C1 segment of cervical spinal cord (tissue), 14 donors: ENCODE measurements around the gene PLEKHH2.

Experiments
- DNase-seq, 14 donors: peaks; one replicate each; lab custom pipeline; 2025; lab: John Stamatoyannopoulos, UW

PLEKHH2 gene

DNA sequence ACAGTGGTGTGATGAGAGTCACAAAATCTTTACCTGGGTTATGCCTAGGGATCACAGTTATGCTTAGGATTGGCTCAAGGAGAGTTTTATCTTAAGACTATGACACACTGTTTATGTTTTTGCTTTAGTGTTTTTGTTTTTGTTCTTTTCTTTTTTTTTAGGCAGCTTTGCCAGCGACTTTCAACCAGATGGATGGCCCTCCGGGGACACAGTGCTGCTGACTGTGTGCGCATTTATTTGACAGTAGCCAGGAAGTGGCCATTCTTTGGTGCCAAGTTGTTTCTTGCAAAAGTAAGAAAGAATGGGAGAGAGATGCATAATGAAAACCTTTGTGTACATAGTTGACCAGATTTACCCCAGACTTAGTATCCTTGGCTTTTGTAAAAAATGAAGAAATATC, 121.7 kb downstream of the PLEKHH2 start:
- DNase-seq = peak in 1 of 14 donors; percentile 20

DNA sequence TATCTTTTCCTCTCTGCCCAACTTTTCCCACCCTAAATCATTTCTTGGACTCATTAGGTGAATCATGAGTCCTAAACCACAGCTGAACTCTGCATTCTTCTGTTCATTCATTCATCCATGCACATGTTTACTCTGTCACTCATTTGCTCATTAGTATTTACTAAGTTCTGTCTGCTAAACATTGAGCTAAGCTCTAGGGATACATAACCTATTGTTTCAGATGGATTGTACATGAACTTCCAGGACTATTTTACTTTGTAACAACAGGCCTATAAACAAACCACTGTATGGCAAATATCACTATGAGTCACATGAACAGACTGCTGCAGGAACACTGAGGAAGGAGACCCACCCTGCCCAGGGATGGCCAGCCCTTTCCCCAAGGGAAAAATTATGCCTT, 122.1 kb downstream of the PLEKHH2 start:
- no peak for DNase-seq

DNA sequence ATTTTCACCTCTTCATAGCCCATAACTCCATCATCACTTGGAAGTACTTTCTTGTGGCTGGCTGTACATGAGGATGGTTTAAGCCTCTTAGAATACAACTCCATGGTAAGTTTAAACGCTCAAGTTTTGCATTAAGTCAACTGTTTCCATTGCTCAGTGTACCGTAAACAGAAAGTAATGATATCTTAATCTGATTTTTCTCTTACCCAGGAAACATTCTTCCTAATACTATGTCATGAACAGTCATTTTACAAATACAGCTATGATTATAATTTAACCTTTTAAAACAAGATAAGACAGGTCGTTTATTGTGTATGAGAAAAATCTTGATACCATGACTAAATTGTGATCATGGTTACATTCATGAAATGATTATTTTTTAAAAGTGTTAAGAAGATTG, 125.2 kb downstream of the PLEKHH2 start:
- no peak for DNase-seq

DNA sequence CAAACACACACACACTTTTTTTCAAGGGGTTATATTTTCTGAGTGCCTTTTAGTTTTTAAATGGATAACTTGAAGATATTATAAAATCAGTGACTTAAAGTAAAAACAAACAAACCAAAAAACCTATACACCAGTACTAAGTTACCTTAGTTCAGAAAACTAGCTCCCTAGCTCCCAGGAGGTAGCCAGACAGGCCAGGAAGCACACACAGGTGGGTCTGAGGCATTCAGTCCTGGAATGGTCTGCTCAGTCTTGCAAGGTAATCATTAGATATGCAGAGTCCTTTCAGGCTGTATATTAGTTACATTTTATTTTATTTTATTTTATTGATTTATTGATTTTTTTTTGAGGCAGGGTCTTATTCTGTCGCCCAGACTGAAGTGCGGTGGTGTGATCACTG, 126.0 kb downstream of the PLEKHH2 start:
- DNase-seq = no peak

DNA sequence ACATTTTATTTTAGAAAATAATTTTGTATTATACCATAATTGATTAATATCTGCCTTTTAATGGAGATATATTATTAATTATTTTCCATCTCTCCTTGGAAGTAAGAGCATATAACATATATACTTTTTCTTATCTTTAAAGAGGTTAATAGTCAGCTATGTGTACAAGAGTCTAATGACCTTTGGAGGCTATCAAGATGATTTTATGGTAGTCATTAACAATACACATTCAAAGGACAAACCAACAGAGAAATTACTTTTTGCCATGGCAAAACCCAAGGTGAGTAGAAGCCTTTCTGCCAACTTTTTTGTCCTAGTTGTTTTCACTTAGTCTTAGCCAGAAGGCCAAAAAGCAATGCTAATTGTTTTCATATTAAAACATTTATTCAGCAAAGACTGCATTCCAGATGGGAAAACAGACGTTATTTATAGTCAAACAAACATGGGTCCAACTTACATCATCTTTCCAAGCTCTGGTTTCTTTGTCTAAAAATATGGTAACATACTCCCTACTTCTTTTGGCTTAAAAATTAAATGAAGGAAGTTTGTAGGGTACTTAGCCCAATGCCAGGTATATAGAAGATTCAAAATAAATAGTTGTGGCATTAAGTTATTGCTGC, 127.1 kb downstream of the PLEKHH2 start:
- DNase-seq = no peak

DNA sequence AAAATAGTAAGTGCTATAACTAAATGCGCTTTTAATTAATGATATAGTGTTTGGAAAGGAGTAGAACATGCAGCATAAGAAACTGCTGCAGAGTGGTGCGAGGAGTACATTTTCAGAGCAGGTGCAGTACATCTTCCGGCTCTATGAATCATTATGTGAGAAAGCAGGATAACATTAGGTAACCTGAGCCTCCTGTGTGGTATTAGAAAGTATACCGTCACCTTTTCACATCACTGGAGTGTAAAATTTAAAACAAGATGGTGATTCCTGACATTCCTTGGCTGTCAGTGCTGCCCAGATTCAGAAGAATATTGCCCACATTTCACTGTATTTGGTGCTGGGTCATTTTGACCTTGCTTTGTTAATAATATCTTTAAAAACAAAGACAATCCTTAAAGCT, 128.9 kb downstream of the PLEKHH2 start:
- DNase-seq = no peak

DNA sequence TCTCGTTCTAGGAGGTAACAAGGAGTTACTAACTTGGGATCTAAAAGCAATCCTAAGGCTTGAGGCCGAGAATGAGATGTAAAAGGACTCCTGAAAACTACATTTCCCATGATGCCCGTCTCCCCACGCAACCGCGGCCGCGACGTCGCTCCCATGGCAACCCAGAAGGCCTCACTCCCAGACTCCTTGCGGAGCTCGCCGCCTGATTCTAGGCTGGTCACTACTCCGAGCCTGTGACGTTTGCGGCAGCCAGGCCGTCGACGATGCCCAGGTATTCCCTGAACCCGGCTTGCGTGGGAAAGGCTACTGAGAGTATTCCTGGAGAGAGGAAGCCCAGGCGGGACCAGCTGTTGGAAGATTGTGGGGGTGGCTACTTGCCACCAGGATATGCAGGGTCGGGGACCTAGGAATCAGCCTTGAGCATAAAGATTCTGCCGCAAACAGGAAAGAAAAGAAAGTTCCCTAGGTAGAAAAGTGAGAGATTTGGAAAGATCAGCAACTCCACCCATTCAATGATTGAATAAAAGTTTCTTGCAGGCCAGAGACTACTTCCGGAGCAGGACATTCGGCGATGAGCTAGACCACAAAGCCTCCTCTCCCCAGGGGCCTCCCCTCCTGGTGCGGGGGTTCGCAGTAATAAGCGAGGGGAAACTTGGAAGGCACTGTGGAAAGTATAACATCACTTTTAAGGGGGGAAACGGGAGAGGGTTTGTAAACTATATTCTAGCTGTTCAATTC, 137.0 kb downstream of the PLEKHH2 start, which contains the start of gene DYNC2LI1:
DYNC2LI1 (plus strand) TSS at position 164 of the 738 bp plus-strand sequence; CDS start at position 264, 100 bp downstream.
- peak in 13 of 14 donors; percentile 12 to 90 (median 77) for DNase-seq

DNA sequence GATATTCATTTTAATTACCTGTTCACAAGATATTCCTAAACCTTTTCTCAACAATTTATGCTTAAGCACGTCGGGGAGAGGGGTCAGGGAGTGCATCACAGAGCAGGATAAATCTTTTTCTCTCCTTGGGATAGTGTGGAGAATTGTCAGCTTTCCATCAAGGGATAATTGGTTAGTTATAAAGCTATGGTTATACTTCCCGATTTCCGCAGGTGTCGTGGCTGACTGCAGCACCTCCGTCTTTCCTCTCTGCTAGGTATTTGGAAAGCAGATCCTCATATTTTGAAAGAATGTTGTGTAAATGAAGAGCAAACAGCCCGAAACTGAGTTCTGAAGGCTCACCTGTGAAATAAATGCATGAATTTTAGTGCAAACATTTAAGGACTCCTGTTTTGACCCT, 137.6 kb downstream of the PLEKHH2 start:
- no peak for DNase-seq

DNA sequence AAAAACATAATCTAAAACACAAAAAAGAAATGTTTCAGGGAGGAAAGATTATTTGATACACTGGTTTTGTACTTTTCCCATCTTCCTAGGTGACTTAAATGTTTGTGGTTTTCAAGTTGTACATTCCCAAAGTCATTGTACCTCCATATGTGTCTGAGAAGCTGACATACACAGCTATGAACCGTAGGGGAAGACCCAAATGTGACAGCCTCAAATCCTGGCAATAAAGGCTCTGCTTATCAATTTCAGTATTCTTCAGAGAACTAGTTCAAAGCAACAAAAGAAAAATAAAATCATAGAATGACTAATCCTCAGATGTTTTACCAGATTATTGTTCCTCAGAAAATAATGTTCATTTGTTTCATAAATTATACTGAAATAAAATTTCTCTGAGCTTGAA, 139.3 kb downstream of the PLEKHH2 start:
- no peak for DNase-seq

DNA sequence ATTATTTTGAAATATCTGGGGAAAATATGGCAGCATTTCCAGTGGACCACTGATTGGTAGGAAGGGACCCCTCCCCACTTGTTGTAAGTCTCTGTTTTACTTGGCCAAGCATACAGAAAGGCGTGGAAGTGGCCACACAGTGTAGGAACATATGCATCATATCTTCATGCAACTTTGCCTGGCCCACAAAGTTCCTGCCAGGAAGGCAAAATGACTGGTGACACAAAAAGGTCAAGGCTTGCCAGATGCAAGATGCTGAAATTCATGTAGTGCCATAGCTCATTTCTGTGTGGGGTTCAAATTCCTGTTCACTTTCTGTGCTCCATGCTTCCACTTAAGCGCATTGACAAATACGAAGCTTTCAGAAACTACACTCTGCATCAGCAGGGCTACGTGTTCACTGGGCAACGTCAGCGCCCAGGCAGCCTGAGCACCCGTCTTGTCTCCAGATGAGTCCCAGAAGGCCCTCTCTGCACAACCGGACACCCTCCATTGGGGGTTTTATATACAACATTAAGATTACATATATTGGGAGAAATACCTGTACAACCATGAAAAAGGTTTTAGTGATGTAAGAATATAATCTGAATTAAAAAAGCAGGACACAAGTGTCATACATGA, 140.4 kb downstream of the PLEKHH2 start:
- no peak for DNase-seq

DNA sequence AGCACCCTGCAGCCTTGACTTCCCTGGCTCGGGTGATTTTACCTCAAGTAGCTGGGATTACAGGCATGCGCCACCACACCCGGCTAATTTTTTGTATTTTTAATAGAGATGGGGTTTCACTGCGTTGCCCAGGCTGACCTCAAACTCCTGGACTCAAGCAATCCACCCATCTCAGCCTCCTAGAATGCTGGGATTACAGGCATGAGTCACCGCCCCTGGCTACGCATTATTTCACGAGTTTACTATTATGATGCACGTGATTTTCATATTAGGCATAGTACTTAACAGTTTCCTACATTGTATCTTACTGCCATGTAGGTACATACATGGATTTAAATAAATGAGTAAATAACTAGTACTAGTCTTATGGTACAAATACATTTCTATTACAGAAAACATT, 141.2 kb downstream of the PLEKHH2 start:
- no peak for DNase-seq

DNA sequence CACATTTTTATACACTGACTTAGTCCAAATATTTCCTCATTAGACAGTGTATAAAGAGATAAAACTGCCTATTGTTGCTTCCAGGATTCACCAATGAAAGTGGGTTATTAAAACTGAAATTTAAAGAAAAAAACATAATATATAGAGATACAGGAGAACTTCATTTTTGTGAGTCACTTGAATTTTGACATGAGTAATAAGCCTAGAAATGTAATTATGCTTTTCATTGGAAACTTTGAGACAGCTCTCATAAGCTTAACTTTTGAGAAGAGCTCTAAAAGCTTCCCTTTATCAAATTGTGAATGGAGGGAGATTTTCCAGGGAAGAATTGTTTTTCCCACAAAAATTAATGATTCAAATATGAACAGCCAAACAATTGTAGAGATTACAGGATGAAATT, 150.8 kb downstream of the PLEKHH2 start:
- no peak for DNase-seq

DNA sequence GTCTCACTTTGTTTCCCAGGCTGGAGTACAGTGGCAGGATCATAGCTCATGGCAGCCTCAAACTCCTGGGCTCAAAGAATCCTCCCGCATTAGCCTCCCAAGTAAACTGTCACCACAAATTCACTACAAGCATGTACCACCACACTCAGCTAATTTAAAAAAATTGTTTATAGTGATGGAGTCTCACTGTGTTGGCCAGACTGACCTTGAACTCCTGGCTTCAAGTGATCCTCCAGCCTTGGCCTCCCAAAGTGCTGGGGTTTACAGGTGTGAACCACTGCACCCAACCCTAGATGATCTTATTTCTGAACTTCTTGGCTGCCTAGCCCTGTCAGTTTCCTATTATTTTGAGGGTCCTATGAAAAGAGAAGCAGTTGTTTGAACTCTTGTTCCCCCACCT, 151.6 kb downstream of the PLEKHH2 start:
- DNase-seq = no peak

DNA sequence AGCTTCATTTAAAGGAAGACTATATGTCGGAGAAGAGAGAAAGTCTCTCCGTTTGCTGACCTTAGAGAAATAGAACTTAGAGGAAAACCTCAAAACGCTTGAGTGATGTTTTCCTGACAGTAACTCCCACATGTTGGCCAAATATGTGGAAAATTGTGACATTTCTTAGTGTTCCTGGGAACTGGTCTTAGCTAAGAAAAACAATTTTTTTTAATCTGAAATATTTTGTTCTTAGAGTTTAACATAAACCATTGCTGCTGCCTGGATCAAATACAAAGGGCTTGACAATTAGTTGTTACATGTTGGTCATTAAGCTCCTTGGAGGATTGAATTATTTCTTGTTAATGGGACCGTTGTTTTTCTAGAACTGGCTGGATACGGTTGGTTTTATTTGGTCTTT, 153.1 kb downstream of the PLEKHH2 start:
- DNase-seq = no peak

DNA sequence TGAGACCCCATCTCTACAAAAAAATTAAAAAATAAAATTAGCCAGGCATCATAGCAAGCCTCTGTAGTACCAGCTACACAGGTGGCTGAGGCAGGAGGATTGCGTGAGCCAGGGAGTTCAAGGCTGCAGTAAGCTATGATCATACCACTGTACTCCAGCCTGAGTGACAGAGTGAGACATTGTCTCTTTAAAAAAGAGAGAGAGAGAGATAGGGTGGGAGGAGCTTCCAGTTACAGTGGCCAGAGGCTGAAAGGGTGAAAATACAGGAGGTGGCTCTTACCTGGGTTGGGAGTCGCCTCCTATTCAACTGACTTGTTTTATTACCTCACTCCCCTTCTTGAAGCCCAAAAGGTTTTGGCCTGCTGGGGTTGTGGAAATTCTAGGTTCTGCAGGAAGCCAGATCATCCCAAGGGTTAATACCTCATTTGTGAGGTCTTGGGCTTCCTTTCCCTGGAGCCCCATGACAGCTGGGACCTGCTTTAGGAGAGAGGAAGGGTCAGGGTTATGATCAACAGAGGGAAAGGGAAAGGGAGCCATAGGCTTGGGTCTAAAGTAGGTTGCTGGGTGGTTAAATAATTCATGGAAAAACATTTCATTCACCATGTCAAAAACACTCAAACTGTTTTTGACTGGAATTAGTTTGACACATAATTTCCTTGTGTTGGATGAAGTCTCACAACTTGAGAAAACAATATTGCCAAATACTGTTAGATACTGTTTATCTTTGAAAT, 154.1 kb downstream of the PLEKHH2 start:
- DNase-seq = no peak

DNA sequence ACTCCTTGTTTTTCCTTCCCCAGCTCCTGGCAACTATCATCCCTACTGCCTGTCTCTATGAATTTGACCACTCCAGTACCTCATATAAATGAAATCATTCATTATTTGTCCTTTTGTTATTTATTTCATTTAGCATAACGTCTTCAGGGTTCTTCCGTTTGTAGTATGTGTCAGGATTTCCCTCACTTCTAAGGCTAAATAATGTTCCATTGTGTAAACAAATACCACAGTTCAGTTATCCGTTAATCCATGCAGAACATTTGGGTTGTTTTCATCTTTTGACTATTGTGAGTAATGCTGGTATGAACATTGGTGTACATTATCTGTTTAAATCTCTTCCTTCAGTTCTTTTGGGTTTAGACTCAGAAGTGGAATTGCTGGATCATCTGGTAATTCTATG, 155.6 kb downstream of the PLEKHH2 start:
- no peak for DNase-seq

DNA sequence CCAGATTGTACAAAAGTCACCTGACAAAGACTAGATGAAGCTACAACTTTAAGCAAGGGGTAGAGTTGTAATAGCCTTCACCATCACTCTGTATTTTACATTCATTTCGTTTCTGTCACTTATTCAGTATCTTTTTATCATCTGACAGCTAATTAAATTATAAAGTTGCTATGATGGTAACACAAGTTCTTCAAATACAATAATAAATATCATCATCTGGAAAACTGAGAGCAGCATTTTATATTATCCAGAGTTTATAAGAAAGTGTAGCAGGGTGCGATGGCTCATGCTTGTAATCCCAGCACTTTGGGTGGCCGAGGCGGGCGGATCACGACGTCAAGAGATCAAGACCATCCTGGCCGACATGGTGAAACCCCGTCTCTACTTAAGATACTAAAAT, 157.9 kb downstream of the PLEKHH2 start:
- DNase-seq = no peak

DNA sequence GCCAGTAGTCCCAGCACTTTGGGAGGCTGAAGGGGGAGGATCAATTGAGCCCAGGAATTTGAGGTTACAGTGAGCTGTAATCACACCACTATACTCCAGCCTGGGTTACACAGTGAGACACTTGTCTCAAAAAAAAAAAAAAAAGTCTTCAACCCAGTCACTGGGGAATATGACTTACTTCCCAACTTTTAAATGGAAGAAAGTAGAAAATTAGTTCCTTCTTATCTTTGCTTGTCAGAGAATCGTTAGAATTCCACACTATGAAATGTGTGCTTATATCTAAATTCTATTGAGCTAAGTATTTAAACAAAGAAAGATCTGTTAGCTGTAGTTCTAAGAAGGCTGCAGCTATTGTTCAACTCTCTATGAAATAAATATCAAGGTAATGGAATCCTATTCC, 159.1 kb downstream of the PLEKHH2 start:
- no peak for DNase-seq

DNA sequence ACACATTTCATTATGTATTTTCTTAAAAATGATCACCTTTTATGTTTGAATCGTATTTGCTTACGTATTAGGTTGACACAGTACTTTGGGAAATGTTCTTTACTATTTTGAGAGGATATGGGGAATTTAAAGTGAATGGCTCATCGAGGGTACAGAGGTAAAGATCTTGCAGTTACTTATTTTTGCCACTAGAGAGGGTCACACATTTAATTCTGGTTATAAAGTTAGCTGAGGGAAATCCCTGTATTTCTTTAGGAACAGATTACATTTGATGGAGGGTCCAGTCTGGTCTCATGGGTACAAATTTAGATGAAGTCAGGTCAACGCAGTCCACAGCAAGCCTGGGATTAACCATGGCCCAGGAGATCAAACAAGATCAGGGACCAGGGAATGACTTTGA, 161.2 kb downstream of the PLEKHH2 start:
- DNase-seq = no peak

DNA sequence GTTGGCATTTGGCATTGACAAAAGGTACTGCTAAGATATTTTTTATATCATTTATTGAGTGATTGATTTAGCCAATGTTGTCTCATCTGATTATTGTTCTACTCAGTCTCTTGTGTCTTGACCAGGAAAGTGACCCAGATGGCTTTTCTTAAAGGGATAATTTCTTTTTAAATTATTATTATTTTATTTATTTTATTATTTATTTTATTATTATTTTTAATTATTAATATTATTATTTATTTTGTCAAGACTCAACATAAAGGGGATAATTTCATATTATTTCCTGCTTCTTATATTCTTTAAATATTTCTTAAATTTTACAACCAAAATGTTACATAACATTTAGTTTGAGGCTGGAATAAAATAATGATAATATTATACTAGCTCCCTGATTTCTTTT, 163.8 kb downstream of the PLEKHH2 start:
- no peak for DNase-seq

DNA sequence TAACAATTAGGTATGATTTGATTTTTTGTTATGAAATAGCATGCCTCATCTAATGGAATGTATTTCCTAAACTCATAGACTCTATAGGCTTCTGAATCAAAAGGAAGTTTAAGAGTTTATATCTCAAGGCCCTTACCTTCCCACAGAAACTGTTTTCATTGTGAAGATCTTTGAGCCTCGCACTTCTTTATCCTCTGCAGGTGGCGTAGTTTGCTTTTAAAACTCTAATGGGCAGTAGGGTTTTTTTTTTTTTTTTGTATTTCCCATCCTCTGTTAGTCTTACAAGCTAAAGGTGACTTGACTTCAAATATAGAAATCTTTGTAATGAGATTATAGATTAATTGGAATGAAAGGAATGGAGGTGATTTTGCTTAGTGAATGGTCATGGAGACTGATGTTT, 165.1 kb downstream of the PLEKHH2 start:
- DNase-seq = no peak

DNA sequence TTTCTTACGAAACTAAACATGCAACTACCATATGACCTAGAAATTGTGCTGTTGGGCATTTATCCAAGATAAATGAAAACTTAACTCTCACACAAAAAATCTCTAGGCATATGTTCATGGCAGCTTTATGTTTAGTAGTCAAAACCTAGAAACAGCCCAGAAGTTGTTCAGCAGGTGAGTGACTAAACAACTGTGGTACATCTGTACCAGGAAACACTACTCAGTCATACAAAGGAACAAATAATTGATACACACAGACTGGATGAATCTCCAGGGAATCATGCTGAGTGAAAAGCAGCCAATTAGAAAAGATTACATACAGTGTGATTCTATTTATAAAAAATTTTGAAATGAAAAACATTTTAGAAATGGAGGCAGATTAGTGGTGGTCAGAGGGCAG, 166.1 kb downstream of the PLEKHH2 start:
- DNase-seq = no peak

DNA sequence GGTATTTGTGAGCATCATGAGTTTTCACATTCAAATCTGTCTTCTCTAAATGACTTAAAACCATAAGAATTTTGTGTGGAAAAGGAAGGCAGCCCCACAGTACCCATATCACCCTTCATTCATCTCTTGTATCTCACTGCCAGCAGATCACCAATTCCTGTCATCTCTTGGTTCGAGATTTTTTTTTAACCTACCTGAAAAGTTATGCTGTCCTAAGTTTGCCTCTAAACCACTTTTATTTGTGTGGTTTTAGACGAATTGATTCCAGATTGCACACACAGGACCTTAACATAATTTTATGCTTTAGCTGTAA, 169.6 kb downstream of the PLEKHH2 start:
- no peak for DNase-seq
